LoVo (cell line): ENCODE results near the gene AGMO.
"Not testable (repeated sequence)": the region's sequence is repeated elsewhere in the genome, so short reads cannot be mapped to it uniquely, and the experiment has no call there.

Experiments
- DNase-seq: peaks from one replicate; pipeline ENCODE4 v3.0.0-alpha.2; 2016; ENCODE audit warnings: low spot score

Gene AGMO

DNA sequence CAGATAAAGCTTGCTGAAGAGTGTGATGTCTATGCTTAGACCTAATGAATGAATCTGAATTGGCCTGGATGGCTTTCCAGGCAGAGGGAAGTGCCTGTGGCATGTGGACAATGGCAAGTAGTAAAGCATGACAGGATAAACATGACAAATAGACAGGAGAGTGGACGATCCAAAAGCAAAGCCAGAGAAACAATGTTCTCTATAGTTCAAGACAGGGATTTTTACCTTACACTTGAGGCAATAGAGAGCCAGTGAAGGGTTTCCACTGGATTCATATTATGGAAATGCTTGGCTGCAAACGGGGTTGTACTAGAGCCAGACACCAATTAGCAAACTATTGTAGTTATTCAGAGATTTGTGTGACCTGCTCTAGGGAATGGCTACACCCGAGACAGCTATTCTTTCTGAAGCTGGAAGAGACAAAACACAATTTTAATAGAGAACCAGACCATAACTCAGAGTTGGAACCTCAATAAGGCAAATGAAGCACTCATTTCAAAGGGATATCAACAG lies 2.3 kb downstream of the AGMO start:
- DNase-seq: no peak

DNA sequence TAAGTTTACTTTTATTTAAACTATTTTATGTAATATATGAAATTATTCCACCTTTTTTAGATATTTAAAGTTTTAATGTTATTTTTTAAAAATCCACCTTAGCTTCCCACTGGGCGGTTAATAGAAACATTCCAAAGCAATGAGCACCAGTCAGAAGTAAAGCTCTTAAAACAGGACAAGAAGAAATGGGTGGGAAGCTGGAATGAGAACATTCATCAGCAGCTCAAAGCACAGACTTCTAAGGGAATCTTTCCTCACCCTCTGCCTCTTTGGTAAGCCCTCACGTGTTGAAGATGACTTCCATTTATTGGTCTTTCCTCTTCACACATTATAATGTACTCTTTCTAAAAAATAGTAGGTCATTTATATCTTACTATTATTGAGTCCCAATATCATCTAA lies 3.1 kb downstream of the AGMO start:
- DNase-seq: no peak

DNA sequence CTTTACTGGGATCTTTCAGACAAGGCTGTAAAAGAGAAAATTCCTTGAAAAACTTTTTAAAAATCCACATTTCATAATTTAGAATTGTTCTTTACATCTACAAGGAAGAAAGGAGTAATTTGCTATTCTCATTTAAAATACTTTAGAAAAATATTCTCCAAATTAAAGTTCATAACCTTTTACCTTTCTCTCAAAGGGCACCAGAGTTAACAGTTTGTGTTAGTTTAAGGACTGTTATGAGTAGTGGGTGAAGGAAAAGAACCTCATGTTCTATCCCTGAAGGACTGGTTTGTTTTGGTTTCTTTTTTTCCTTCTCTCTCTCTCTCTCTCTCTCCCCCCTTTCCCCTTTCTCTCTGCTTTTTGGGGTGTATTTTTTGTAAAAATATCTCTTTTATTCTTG lies 4.1 kb downstream of the AGMO start:
- no peak for DNase-seq

DNA sequence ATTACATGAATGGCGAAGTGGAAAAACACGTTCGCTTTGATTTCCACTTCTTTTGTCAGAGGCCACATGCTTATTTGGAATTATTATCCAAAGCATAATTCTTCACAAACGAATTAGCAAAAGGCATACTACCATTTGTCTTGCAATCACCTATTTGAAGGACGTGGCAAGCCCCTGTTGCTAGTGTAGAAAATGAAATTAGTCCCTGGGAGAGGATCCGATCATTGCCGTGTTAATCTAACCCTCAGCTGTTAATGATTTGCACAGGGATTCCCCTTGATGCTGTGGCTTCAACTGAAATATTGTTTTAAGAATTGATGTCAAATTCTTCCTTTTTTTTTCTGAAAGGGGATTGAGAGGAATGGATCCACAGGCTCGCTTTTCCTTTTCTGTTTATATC lies 4.6 kb downstream of the AGMO start:
- peak; percentile 13 for DNase-seq

DNA sequence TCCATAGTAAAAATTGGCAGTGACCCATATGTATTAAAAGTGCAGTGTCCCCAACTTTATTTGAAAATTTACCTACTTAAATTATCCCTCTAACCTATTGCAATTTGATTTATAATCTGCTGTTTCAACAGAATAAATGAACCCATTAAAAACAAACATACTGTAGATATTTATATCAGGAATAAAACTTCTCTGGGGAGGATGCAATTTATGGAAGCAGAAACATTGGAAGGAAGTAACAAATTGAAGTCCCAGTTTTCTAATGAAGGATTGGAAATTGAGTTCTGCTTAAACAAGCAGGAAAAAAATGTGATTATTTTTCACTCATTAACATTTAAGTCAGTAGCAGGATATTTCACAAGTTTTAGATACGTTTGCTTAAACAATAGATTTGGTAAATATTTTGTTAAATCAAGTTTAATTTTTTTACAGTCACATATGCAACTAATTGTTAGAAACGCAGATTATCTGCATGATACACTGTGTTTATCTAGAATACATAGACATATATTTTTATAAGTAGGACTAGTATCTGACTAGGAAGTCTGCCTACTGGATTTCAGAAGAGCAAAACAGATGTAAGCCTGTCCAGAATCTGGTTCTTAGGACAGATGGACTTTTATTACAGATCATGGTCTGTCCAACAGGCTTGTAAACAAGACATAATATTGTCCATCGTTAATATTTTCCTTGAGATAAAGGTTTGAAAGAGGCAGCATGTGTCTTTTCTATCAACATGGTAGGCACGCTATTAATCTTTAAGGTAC lies 5.3 kb downstream of the AGMO start:
- no peak for DNase-seq

DNA sequence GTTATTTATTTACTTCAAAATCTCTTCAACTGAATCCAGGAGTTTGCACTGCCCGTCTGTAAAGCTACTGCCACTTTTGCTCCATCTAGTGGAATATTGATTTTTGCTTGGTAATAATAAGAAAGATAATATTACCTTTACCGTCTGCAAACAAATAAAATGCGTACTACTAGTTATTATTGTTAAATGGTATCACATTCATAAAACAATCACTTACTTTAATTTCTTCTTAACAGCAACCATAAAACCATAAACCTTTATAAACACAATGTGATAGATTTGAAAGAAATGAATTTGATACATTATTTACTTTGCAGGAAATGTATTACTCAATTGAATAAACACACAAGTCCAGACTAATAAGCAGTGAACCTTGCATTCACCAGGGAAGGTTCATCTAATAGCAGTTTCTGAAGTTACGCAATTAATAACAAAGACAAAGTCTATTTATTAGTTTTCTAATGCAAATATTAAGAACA lies 6.4 kb downstream of the AGMO start:
- DNase-seq: peak; percentile 20

DNA sequence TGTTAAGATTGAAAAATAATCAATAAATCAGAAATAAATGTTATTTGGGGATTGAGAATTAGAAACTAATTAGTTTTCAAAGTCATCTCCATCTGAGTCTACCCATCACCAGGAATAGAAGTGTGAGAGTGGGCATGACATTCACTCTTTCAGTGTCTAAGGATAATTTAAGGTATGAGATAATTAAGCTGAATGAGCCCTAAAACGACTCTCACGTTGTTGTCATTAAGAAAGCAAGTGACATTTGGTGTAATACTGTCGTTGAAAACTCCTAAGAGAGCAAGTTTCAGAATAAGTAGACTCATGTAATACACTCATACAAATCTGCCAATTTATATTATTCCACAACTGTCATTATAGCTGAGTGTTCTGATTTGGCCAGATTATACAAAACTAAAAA lies 7.1 kb downstream of the AGMO start:
- DNase-seq: no peak

DNA sequence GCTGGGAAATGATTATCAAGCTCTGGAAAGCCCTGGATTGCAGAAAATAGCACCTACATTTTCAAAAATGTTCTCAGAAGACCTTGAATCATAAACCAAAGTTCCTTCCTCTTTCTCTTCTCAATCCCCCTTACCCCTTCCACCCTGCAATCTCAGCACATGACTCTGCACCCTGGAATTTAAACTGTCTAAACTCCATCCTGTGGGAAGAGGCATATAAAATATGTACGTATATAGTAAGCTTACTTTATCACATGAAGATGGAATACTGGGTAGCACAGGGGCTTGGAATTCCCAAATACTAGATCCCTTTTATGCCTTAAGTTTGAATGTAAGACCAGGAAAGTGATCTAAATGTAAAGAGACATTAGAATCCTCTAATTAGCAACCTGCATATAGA lies 7.7 kb downstream of the AGMO start:
- DNase-seq: no peak

DNA sequence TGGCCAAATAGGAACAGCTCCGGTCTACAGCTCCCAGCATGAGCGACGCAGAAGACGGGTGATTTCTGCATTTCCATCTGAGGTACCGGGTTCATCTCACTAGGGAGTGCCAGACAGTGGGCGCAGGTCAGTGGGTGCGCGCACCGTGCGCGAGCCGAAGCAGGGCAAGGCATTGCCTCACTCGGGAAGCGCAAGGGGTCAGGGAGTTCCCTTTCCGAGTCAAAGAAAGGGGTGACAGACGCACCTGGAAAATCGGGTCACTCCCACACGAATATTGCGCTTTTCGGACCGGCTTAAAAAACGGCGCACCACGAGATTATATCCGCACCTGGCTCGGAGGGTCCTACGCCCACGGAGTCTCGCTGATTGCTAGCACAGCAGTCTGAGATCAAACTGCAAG lies 14.5 kb downstream of the AGMO start:
- not testable (repeated sequence) for DNase-seq

DNA sequence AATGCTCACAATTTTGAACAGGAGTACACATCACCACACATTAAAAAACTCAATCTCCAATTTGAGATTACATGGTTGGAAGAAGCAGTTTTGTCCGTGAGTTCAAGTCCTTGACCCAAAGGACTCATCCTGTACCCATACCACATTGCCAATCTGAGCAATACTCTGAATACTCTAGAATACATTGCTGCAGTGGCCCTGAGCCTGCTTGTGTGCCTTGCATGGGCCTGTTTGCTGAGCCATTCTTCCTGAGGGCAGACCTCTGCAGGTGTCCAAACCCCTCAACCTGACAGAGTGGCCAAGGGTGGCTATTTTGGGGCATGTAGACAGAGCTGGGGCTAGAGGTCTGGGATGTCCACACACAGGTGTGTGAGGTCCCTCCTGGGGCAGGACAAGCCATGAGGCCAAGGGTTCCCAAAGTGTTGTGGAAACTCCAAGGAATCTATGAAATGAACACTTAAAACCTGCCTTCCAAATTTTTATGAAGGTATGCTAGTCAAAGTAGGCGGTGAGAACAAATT lies 15.5 kb downstream of the AGMO start:
- no peak for DNase-seq

DNA sequence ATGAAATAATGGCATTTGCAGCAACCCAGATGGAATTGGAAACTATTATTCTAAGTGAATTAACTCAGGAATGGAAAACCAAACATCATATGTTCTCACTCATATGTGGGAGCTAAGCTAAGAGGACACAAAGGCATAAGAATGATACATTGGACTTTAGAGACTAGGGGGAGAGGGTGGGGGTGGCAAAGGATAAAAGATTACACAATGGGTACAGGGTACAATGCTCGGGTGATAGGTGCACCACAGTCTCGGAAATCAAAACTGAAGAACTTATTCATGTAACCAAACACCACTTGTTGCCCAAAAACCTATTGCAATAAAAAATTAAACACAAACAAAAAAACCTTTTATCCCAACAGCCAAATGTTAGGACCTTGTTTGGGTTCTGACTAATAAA lies 17.8 kb downstream of the AGMO start:
- no peak for DNase-seq

DNA sequence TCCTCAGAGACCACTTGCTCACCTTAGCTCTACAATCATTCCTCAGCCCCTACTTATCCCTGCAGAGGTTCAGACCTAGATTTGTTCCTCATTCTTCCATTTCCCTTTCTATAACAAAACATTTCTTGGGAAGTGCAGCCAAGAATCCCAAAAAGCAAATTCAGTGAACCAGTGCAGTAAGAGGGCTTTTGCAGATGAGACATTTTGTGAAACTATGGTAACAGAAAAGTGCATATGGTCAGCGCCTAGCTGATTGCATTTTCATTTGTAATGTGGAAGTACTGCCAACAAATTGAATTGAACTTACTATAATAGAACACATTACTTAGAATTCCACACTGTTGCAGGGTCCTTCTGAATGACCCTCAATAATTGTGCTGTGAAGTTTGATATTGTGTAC lies 18.6 kb downstream of the AGMO start:
- no peak for DNase-seq

DNA sequence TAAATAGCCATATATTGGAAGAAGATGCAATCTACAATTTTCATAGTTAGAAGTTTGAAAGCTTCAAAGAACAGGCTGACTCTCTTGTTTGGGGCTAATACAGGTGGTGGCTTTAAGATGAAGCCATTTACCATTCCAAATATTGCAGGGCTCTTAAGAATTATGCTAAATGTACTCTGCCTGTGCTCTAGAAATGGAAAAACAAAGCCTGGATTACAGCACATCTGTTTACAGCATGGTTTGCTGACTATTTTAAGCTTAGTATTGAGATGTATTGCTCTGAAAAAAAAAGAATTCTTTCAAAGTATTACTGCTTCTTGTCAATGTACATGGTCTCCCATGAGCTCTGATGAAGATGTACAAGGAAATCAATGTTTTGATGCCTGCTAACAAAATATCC lies 34.2 kb downstream of the AGMO start:
- no peak for DNase-seq

DNA sequence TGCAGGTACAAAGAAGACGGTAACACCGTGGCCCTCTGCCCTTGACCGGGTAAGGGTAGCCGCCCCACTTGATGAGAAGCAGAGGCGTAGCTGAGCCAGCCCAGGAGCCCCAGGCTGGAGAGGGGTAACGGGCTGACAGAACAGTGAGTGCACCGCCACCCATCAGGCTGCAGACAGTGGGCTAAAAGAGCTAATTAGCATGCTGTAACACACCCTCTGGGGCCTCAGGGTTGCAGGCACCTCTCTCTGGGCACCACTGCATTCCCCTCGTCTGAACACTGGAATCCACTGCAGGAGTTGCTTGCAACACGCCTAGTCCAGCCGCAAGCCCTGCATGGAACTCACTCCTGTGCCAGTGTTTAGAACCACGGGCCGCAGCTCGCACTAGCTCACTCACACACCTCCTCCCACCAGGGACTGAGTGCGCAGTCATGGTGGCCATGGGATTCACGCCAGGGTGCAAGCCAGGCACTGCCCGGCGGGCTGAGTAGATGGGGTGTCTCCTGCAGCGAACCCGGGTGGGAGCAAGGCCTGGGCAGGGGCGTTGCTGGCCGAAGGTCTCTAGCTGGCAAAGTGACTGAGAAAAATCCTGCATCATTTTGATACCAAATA lies 36.1 kb downstream of the AGMO start:
- no peak for DNase-seq

DNA sequence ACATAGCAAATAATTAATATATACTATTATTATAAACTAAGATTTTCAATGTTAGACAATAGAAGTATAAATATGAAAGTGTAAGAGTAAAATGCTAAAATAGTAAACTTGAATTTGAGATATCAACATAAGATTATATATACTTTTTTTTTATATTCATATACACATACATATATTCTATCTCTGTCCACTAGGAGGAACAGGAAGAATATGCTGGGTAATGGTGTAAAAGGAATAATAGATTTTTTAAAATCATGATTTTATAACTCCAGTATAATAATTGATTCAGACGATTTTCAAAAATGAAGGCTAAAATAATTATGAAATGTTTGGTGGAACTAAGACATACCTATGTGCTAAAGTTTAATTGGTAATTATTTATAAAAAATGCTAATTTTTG lies 37.7 kb downstream of the AGMO start:
- no peak for DNase-seq

DNA sequence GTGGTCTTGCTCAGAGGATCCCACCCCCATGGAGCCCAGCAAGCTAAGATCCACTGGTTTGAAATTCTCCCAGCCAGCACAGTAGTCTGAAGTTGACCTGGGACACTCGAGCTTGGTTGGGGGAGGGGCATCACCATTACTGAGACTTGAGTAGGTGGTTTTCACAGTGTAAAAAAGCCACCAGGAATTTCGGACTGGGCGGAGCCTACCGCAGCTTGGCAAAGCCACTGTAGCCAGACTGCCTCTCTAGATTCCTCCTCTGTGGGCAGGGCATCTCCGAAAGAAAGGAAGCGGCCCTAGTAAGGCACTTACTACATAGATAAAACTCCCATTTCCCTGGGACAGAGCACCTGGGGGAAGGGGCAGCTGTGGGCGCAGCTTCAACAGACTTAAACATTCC lies 44.0 kb downstream of the AGMO start:
- DNase-seq: not testable (repeated sequence)

DNA sequence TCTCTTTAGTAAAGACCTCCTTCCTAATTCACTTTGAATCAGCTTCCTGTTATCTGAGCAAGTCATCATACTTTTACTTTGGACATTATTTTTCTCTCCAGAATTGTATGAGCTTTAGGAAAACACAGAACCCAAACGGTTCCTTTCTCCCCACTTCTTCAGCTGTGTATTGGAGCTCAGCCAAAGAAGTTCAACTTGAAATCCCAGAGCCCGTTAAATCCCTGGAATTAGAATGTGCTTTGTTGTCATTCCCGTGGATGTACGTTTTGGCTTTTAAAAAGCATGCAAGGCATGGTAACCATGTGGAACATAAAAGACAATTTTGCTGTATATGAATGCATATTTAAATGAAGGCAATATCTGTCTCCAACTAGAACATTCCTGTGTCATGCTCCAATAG lies 46.6 kb downstream of the AGMO start:
- DNase-seq: no peak

DNA sequence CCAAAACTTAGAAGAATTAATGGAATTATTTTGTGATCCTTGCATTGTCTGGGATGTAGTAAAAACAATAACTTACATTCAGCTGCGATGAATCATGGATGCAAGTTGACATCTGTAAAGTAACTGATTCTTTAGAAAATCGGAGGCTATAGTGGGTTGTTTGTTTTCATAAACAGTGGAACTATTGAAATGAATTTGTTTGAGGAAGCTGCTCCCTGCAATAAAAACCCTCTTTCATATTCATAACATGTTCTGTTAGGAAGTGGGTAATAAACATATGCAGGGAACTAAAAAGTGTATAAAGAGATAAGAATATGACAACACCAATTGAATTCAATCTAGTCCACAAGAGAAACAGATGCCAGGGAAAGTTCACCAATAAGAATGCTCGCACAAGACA lies 53.6 kb downstream of the AGMO start:
- peak; percentile 24 for DNase-seq

DNA sequence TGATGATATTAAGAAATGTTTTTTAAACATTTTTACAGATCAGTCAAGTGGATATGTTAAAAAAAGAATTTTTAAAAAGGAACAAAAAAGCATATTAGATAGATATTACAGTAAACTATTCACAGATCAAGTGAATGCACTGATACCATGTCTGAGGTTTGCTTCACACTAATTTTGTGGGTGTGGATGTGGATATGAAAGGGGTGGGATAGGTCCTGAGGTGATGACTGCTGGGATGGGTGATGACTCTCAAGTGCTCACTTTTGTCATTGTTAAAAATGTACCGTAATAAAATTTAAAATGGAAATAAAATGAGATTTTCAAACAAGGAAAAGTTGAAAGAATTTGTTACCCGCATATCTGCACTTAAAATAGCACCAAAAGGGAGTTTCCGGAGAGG lies 54.1 kb downstream of the AGMO start:
- DNase-seq: no peak

DNA sequence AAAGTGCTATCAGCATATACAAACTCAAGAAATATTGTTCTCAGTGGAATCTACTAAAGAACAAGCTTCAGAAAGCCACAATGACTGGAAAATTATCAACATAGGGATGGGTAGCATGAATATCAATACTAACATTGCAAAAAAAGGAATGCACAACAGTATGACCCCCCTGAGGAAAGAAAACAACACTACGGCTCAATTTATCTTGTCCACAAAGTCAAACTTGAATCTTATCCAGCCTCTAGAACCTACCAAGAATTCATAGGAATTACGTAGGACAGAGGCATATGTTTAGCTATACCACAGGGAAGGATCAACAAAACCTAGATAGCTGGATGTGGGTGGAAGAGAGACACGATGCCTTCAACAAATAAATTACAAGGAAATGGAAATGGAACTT lies 54.6 kb downstream of the AGMO start:
- no peak for DNase-seq

DNA sequence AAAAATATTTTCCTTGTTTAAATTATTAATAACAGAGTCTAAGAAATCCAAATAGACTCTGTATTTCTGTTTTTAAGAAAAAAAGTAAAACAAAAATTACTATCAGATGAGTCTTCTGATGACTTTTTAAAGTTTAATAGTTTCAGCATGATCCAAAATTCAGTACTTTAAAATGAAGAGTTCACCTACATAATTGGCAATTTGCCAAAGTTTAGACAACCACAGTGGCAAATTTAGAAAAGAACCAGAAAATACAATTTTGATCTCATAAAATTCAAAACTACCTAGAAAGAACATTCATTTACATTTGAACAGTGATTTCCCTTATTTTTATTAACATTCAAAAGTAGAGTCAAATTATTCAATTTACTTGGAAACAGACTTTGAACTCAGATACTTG lies 56.1 kb downstream of the AGMO start:
- DNase-seq: no peak

DNA sequence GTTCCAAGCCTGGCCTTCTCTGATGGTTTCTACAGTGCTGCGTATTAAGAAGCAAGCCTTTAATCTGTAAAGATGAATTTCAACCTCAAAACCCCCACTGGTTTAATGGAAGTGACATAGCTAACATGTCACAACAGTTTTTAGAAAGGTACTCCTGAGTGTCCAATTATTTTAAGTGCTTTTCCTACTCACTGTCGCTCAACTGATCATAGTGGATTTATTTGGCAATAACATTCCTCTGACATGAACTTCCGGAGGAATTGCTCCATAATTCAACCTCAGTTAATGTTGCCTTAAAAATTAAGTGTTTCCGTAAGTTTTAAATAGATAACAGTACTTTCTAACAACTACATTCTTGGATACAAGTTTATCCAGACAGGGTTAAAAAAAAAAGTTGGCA lies 57.5 kb downstream of the AGMO start:
- DNase-seq: no peak

DNA sequence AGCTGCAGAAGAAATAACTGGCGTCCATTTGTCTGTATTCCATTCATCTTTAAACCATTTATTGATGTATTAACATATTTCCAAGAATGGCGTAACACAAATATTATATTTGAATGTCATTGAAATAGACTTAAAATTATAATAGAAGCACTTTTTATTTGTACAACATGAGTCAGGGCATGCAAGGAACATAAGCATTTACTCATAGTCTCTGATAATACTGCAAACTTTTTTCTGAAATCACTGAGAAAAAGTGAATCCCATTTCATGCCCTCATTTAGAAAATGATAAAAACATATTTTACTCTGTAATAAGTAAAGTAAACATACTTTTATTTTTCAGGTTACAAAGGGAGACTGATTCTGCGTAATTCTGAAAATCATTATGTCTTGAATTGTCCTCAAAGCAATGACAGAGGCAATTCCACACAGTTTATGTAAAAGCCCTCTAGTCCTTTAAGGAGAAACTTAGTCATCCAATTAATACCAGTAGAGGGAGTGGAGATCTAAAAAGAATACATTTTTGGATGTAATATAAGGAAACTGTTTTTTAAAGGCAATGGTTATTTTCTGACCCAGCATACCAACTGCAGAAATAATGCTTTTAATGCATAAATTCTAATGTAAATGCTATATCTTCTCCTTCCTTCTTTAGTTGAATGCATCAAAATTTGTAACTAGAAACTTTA lies 58.1 kb downstream of the AGMO start:
- DNase-seq: no peak
